Right renal pelvis (tissue), 4 donors: ENCODE data around the gene BCL2L12. TPM values are rescaled to one million over a fixed set of nuclear protein-coding genes. Genes with fewer than 3 reads are reported as not detected.
"Not testable (repeated sequence)": the region's sequence is repeated elsewhere in the genome, so short reads cannot be mapped to it uniquely, and the experiment has no call there.

Experiments
- DNase-seq, 4 donors: peaks; one replicate each; pipeline ENCODE4 v3.0.0-alpha.2; 2013; ENCODE audit warnings: low read depth in 4 of 4, low spot score in 3 of 4, missing footprints in 1 of 4
- polyA plus RNA-seq, 4 donors: library from polyadenylated mRNA; unstranded; fragments of 120-200 nt; gene quantifications; one replicate each; pipeline ENCODE4 v1.2.1, GENCODE V29; 2013; ENCODE audit not compliant: insufficient read length in 4 of 4

The BCL2L12 gene
- polyA plus RNA-seq: 10 to 100 TPM; 20.5 to 32.6 (median 23.9) TPM

GRCh38 chr19:49665351-49666119 is at the start of gene BCL2L12, which contains the start of gene IRF3:
Gene BCL2L12 (plus strand): TSS chr19:49665933. CDS start chr19:49666693, 760 bp downstream.
Gene IRF3 (minus strand): TSS chr19:49665857. CDS start chr19:49664838, 1,019 bp downstream.
- peak; percentile 93 to 96 (median 96) for DNase-seq

GRCh38 chr19:49616532-49616931 is 49.2 kb upstream of the BCL2L12 start:
- no peak for DNase-seq

- DNase-seq: no peak
Measured at GRCh38 chr19:49616945-49617344, 48.8 kb upstream of the BCL2L12 start.

- DNase-seq: not testable (repeated sequence)
Measured at GRCh38 chr19:49617860-49618259, 47.9 kb upstream of the BCL2L12 start.

GRCh38 chr19:49624967-49625910 is 40.5 kb upstream of the BCL2L12 start:
- DNase-seq: no peak

- no peak for DNase-seq
Measured at GRCh38 chr19:49626226-49626625, 39.5 kb upstream of the BCL2L12 start.

- DNase-seq: no peak
Measured at GRCh38 chr19:49629659-49630058, 36.1 kb upstream of the BCL2L12 start.

- no peak for DNase-seq
Measured at GRCh38 chr19:49631014-49631588, 34.6 kb upstream of the BCL2L12 start.

GRCh38 chr19:49631610-49632192 is 34.0 kb upstream of the BCL2L12 start:
- DNase-seq: no peak

GRCh38 chr19:49632576-49632975 is 33.2 kb upstream of the BCL2L12 start:
- no peak for DNase-seq

- DNase-seq: not testable (repeated sequence)
Measured at GRCh38 chr19:49633273-49633672, 32.5 kb upstream of the BCL2L12 start.

GRCh38 chr19:49635530-49636232 is 30.1 kb upstream of the BCL2L12 start:
- DNase-seq: no peak

GRCh38 chr19:49636233-49636932 is 29.4 kb upstream of the BCL2L12 start:
- no peak for DNase-seq

- no peak for DNase-seq
Measured at GRCh38 chr19:49637821-49638738, 27.7 kb upstream of the BCL2L12 start.

GRCh38 chr19:49639401-49640112 is 26.2 kb upstream of the BCL2L12 start:
- no peak for DNase-seq

- peak; percentile 99 to 100 (median 100) for DNase-seq
Measured at GRCh38 chr19:49640113-49640898, 25.4 kb upstream of the BCL2L12 start, which contains the start of gene RRAS. Gene RRAS (minus strand): TSS chr19:49640143. CDS start chr19:49640098, 45 bp downstream.
